HepG2 (cell line): ENCODE measurements around the gene RBPJ. TPM values are rescaled to one million over a fixed set of nuclear protein-coding genes. Genes with fewer than 3 reads are reported as not detected.
A peak's percentile ranks its signal among the peaks of the same experiment; 100 is the strongest.

Experiments
- ATAC-seq: fragments of 200-7000 bp; cut with Tn5 transposase; 3 replicates; pipeline ENCODE4 v1.9.1; 2020; ENCODE audit warnings: mild to moderate bottlenecking, moderate library complexity
- BruUV-seq: library from RNA; stranded (reverse); fragments of 400-500 nt; replicated peaks from 2 replicates; lab custom pipeline; 2021; lab: Mats Ljungman, UMichigan
- CTCF ChIA-PET: fragments of 300-600 bp; formaldehyde crosslinking; extraction: SDS; loops from one replicate; lab custom pipeline; 2021; ENCODE audit warnings: low total read pairs, inconsistent platforms, low intra/inter-chr PET ratio; lab: Yijun Ruan, JAX
- POLR2A ChIA-PET: fragments of 350-600 bp; sonication (Branson Sonifier 250); formaldehyde crosslinking; loops from one replicate; lab custom pipeline; 2020; ENCODE audit warnings: antibody characterized with exemption, inconsistent platforms; lab: Yijun Ruan, JAX
- DNase-seq: peaks from one replicate; pipeline ENCODE4 v3.0.0-alpha.2; 2015; ENCODE audit warnings: low spot score
- FAIRE-seq: peaks from 3 replicates; lab custom pipeline; 2011; peaks lifted over from hg19 to GRCh38; lab: Jason Lieb, UNC
- H2AFZ ChIP-seq: one replicate; pipeline ENCODE4 v1.6.1; 2011; ENCODE audit warnings: low read length, inconsistent platforms
- H3K27ac ChIP-seq: fragments of 300-600 bp; 3 replicates; pipeline ENCODE4 v1.8.0; 2011; ENCODE audit warnings: mixed run types, mild to moderate bottlenecking, mixed read lengths, low read length, inconsistent platforms; ENCODE audit not compliant: insufficient read depth; ENCODE audit errors: extremely low read length
- H3K27me3 ChIP-seq, 2 experiments: fragments of 200-600 bp in 1 of 2; 2 replicates in 1 of 2; 3 replicates in 1 of 2; pipeline versions ENCODE4 v1.6.0 to v1.8.0; 2011; ENCODE audit warnings: low read length in 2 of 2, mild to moderate bottlenecking in 2 of 2, moderate library complexity in 2 of 2, inconsistent platforms in 1 of 2; ENCODE audit not compliant: insufficient read depth in 2 of 2, control insufficient read depth in 1 of 2
- H3K36me3 ChIP-seq, 2 experiments: fragments of 200-600 bp in 1 of 2; replicated peaks in 1 of 2; 2 replicates in 1 of 2; 3 replicates in 1 of 2; pipeline versions ENCODE4 v1.5.1 to v1.8.0; 2011; ENCODE audit warnings: low read length in 2 of 2, inconsistent platforms in 1 of 2; ENCODE audit not compliant: insufficient read depth in 2 of 2, control insufficient read depth in 1 of 2
- H3K4me1 ChIP-seq: 2 replicates; pipeline ENCODE4 v1.5.1; 2012; ENCODE audit warnings: low read length, inconsistent platforms; ENCODE audit not compliant: insufficient read depth
- H3K4me2 ChIP-seq: 2 replicates; pipeline ENCODE4 v1.6.0; 2011; ENCODE audit warnings: low read depth, low read length, inconsistent platforms
- H3K4me3 ChIP-seq, 3 experiments: fragments of 200-600 bp in 1 of 3; sonication (generic), shearing (Covaris generic) in 1 of 3; replicated peaks in 1 of 3; 2 replicates each; pipeline ENCODE4 v1.5.1; 2011 to 2016; ENCODE audit warnings: low read length in 3 of 3, inconsistent platforms in 2 of 3, low read depth in 2 of 3, mild to moderate bottlenecking in 2 of 3, control low read depth in 1 of 3, mixed read lengths in 1 of 3; ENCODE audit not compliant: insufficient read depth in 1 of 3
- H3K79me2 ChIP-seq: one replicate; pipeline ENCODE4 v1.6.1; 2011; ENCODE audit warnings: low read length, inconsistent platforms; ENCODE audit not compliant: insufficient read depth
- H3K9ac ChIP-seq: 2 replicates; pipeline ENCODE4 v1.6.0; 2011; ENCODE audit warnings: mild to moderate bottlenecking, low read depth, low read length, inconsistent platforms; ENCODE audit not compliant: insufficient read depth
- H3K9me3 ChIP-seq: 2 replicates; pipeline ENCODE4 v1.5.1; 2012; ENCODE audit warnings: mild to moderate bottlenecking, low read length
- H4K20me1 ChIP-seq: 2 replicates; pipeline ENCODE4 v1.6.0; 2011; ENCODE audit warnings: inconsistent platforms, mild to moderate bottlenecking, low read length, moderate library complexity; ENCODE audit not compliant: insufficient read depth
- KAT2B ChIP-seq: fragments of 150-350 bp; IDR thresholded peaks from 2 replicates; pipeline ENCODE4 v1.6.1; 2014; ENCODE audit warnings: low read depth, low read length, borderline replicate concordance
- MAFF ChIP-seq: IDR thresholded peaks from 2 replicates; pipeline ENCODE4 v1.6.1; 2011; ENCODE audit warnings: low read depth, low read length, improper control_type of control experiment
- SALL2 ChIP-seq: sonication (generic); formaldehyde crosslinking; IDR thresholded peaks from 2 replicates; pipeline ENCODE4 v1.8.1; 2023; ENCODE audit warnings: mild to moderate bottlenecking, missing genetic modification reagents, inconsistent platforms
- SRF ChIP-seq: IDR thresholded peaks from 2 replicates; pipeline ENCODE4 v1.6.1; 2011; ENCODE audit warnings: mild to moderate bottlenecking, low read depth, low read length, moderate library complexity
- ZNF841 ChIP-seq: sonication (generic); formaldehyde crosslinking; IDR thresholded peaks from 2 replicates; pipeline ENCODE4 v1.8.1; 2023; ENCODE audit warnings: missing genetic modification reagents, borderline replicate concordance
- WGBS: methylation state at CpG from one replicate; pipeline ENCODE4 v1.1.6; 2017; ENCODE audit warnings: low lambda C conversion rate; 5-methylcytosine and 5-hydroxymethylcytosine counted together
- in situ Hi-C: cut with HindIII; loops from 2 replicates; pipeline ENCODE4 v1.10.0; 2017; ENCODE audit warnings: low pct_unique_long_range_greater_than_20kb; ENCODE audit not compliant: extremely low pct_ligation_motif_present
- intact Hi-C: fragments of 100-400 bp; cut with micrococcal nuclease; formaldehyde crosslinking; loops from one replicate; pipeline ENCODE4 v1.10.0; 2022; ENCODE audit not compliant: unreplicated experiment
- polyA plus RNA-seq, 8 experiments: library from polyadenylated mRNA; depleted of rRNA in 3 of 8; stranded (reverse) in 7 of 8; unstranded in 1 of 8; fragments of >200 nt; fragmentation: Illumina TruSeq in 4 of 8; extraction: Trizol in 4 of 8; gene quantifications; 2 replicates each; pipeline versions ENCODE4 v1.2.1 to v1.2.3, GENCODE V29; 2011 to 2016; ENCODE audit warnings: low read depth in 4 of 8, missing spikeins in 1 of 8, mixed read lengths in 1 of 8; ENCODE audit not compliant: insufficient read depth in 1 of 8
- total RNA-seq, 5 experiments: library from RNA; depleted of rRNA; stranded (reverse); fragments of >200 nt; fragmentation: Illumina TruSeq; extraction: Trizol; gene quantifications; 2 replicates each; pipeline ENCODE4 v1.2.3, GENCODE V29; 2016; ENCODE audit warnings: low read depth in 1 of 5
- TF ChIP-seq, protein P1 (sequence below): sonication (generic); formaldehyde crosslinking; IDR thresholded peaks from 2 replicates; pipeline ENCODE4 v1.9.0; 2022; ENCODE audit warnings: low read depth, missing genetic modification reagents
- TF ChIP-seq, protein P2 (sequence below): sonication (generic); formaldehyde crosslinking; IDR thresholded peaks from 2 replicates; pipeline ENCODE4 v1.8.1; 2023; ENCODE audit warnings: missing genetic modification reagents, mild to moderate bottlenecking, borderline replicate concordance
- TF ChIP-seq, protein P3 (sequence below): sonication (generic); formaldehyde crosslinking; IDR thresholded peaks from 2 replicates; pipeline ENCODE4 v1.8.1; 2023; ENCODE audit warnings: mild to moderate bottlenecking, moderate library complexity, missing genetic modification reagents
- TF ChIP-seq, protein P4 (sequence below): sonication (generic); formaldehyde crosslinking; IDR thresholded peaks from 2 replicates; pipeline ENCODE4; 2020; ENCODE audit warnings: missing genetic modification reagents, mild to moderate bottlenecking, borderline replicate concordance
- TF ChIP-seq, protein P5 (sequence below): IDR thresholded peaks from 2 replicates; pipeline ENCODE4 v1.6.1; 2012; ENCODE audit warnings: inconsistent platforms

Gene RBPJ
- total and polyA plus RNA-seq, 2 of the 13 experiments (the other 11 are each of a cell fraction or from before 2014, with no cell fraction given) = 25.9 to 33.2 TPM

DNA sequence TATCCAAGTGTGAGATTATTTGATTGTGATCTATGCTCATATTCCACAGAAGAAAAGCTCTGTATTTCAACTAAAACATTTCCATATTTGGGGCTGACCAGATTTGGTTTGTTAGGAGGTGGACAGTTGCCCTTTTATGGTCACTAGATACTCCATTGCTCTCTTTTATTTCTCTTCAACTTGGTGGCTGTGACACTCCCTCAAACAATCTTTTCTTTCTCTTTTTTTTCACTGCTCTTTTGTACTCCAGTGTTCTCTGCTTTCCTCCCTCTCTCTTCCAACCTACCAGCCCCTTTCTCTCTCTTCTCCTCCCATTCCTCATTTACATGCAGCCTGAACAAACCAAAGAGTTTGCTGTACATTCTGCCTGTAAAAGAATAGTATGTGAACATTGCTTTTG, 48.8 kb downstream of the RBPJ start:
- CTCF ChIA-PET = no interaction called here
- no peak overlapping the region for H3K4me2 ChIP-seq
- H3K79me2 ChIP-seq = peaks cover 56% of the 10 kb centered on the region
- H3K27me3 ChIP-seq = no peaks in the 10 kb centered on the region
- H3K4me3 ChIP-seq = no peak overlapping the region
- no peaks in the 10 kb centered on the region; a peak in 1 of 5 replicates for H3K36me3 ChIP-seq
- TF ChIP-seq, protein P1, sequence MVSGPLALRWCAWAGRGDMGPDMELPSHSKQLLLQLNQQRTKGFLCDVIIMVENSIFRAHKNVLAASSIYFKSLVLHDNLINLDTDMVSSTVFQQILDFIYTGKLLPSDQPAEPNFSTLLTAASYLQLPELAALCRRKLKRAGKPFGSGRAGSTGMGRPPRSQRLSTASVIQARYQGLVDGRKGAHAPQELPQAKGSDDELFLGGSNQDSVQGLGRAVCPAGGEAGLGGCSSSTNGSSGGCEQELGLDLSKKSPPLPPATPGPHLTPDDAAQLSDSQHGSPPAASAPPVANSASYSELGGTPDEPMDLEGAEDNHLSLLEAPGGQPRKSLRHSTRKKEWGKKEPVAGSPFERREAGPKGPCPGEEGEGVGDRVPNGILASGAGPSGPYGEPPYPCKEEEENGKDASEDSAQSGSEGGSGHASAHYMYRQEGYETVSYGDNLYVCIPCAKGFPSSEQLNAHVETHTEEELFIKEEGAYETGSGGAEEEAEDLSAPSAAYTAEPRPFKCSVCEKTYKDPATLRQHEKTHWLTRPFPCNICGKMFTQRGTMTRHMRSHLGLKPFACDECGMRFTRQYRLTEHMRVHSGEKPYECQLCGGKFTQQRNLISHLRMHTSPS = no peak
- TF ChIP-seq SRF = peak; percentile 58; the same call in 1 of the 2 replicates
- TF ChIP-seq SALL2 (CRISPR knock-in tag) = no peak
- in situ Hi-C loops = no loop called here
- H3K4me1 ChIP-seq = peaks cover 47% of the 10 kb centered on the region
- H2AFZ ChIP-seq = no peak overlapping the region
- no peak overlapping the region for H3K27ac ChIP-seq
- intact Hi-C loops = no loop called here
- FAIRE-seq (no peak), DNase-seq (no peak), ATAC-seq (no peak)
- no peak overlapping the region for H3K9ac ChIP-seq
- POLR2A ChIA-PET = no interaction called here
- BruUV-seq = no TSS peak
- H3K9me3 ChIP-seq = no peaks in the 10 kb centered on the region
- peaks cover 62% of the 10 kb centered on the region for H4K20me1 ChIP-seq

DNA sequence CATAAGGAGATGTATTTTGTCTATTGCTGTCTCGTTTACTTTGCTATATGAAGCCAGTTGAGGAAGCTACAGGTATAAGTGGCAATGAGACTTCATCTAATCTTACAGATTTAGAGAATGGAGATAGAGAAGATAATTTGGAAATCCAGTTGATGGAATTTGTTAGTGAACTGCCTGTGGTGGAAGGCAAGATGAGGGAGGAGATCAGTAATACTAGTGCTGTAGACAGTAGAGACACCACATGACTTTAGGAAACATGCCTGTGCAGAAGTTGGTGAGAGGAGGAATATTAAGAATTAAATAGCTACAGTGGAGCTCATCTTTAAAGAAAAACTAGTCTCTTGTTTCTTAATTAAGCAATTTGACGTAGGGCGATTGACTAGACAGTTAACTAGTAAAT, 51.3 kb downstream of the RBPJ start:
- in situ Hi-C loops (no loop called here), intact Hi-C loops (loop anchor here (5.0 kb wide), 1 partner anchor 50 kb away; the partner anchor contains the start of gene RBPJ)
- ChIA-PET CTCF (no interaction called here), POLR2A (no interaction called here)
- Histone ChIP-seq H3K4me3 (no peak overlapping the region; a peak in 1 of 6 replicates), H3K9ac (no peak overlapping the region), H3K36me3 (no peaks in the 10 kb centered on the region; a peak in 1 of 5 replicates), H3K27me3 (no peaks in the 10 kb centered on the region), H3K4me1 (peaks cover 47% of the 10 kb centered on the region), H4K20me1 (peaks cover 65% of the 10 kb centered on the region), H3K4me2 (peak overlapping the region; percentile 46), H3K27ac (no peak overlapping the region), H3K9me3 (no peaks in the 10 kb centered on the region), H2AFZ (no peak overlapping the region), H3K79me2 (peaks cover 70% of the 10 kb centered on the region)
- no TSS peak for BruUV-seq
- 87% methylated on average over 3 of the region's 3 CpGs for WGBS
- DNase-seq (no peak), ATAC-seq (peak; percentile 58), FAIRE-seq (no peak)
- TF ChIP-seq, protein P2, sequence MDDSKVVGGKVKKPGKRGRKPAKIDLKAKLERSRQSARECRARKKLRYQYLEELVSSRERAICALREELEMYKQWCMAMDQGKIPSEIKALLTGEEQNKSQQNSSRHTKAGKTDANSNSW (CRISPR knock-in tag) = no peak
- TF ChIP-seq MAFF (no peak), KAT2B (no peak), ZNF841 (no peak)
- TF ChIP-seq, protein P3, sequence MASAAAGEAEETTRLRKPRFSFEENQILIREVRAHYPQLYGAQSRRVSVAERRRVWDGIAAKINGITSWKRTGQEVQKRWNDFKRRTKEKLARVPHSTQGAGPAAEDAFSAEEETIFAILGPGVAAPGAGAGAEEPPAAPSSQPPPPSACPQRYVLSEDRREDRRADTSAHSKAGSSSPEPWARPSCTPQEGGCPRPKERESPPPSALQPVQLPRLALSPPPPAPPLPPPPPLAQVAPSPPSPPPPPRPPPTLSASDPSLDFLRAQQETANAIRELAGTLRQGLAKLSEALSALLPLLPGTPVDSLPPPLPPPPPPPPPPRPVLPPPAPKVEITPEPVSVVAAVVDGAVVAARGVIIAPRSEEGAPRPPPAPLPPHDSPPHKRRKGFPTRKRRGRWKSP (CRISPR knock-in tag) = no peak
- TF ChIP-seq, protein P4, sequence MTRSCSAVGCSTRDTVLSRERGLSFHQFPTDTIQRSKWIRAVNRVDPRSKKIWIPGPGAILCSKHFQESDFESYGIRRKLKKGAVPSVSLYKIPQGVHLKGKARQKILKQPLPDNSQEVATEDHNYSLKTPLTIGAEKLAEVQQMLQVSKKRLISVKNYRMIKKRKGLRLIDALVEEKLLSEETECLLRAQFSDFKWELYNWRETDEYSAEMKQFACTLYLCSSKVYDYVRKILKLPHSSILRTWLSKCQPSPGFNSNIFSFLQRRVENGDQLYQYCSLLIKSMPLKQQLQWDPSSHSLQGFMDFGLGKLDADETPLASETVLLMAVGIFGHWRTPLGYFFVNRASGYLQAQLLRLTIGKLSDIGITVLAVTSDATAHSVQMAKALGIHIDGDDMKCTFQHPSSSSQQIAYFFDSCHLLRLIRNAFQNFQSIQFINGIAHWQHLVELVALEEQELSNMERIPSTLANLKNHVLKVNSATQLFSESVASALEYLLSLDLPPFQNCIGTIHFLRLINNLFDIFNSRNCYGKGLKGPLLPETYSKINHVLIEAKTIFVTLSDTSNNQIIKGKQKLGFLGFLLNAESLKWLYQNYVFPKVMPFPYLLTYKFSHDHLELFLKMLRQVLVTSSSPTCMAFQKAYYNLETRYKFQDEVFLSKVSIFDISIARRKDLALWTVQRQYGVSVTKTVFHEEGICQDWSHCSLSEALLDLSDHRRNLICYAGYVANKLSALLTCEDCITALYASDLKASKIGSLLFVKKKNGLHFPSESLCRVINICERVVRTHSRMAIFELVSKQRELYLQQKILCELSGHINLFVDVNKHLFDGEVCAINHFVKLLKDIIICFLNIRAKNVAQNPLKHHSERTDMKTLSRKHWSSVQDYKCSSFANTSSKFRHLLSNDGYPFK (CRISPR knock-in tag) = no peak
- TF ChIP-seq, protein P5, sequence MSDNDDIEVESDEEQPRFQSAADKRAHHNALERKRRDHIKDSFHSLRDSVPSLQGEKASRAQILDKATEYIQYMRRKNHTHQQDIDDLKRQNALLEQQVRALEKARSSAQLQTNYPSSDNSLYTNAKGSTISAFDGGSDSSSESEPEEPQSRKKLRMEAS = no peak
